ENCODE measurements around the gene RNF213.

DNA sequence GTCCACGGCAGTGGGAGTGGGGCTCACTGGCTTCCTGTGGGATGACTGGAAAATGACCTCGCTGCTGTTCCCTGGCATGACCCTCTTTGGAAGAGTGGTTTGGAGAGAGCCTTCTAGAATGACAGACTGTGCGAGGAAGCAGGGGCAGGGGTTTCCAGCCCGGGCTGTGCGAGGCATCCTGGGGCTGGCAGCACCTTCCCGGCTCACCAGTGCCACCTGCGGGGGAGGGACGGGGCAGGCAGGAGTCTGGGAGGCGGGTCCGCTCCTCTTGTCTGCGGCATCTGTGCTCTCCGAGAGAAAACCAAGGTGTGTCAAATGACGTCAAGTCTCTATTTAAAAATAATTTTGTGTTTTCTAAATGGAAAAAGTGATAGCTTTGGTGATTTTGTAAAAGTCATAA is 7.8 kb upstream of the RNF213 start:
- TF ChIP-seq, protein P1, sequence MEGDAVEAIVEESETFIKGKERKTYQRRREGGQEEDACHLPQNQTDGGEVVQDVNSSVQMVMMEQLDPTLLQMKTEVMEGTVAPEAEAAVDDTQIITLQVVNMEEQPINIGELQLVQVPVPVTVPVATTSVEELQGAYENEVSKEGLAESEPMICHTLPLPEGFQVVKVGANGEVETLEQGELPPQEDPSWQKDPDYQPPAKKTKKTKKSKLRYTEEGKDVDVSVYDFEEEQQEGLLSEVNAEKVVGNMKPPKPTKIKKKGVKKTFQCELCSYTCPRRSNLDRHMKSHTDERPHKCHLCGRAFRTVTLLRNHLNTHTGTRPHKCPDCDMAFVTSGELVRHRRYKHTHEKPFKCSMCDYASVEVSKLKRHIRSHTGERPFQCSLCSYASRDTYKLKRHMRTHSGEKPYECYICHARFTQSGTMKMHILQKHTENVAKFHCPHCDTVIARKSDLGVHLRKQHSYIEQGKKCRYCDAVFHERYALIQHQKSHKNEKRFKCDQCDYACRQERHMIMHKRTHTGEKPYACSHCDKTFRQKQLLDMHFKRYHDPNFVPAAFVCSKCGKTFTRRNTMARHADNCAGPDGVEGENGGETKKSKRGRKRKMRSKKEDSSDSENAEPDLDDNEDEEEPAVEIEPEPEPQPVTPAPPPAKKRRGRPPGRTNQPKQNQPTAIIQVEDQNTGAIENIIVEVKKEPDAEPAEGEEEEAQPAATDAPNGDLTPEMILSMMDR (IDR thresholded peaks at IDR 0.05): no peak
- TF ChIP-seq POLR2A (IDR thresholded peaks at IDR 0.05): no peak
- TF ChIP-seq EP300 (IDR thresholded peaks at IDR 0.05): no peak
